PC-3 (cell line): Measurements from ENCODE around the gene XIRP2. TPM values are rescaled to one million over a fixed set of nuclear protein-coding genes. Genes with fewer than 3 reads are reported as not detected.

ENCODE experiments used
- ATAC-seq: fragments of 200-7000 bp; cut with Tn5 transposase; 2 replicates; pipeline ENCODE4 v1.9.1; 2020; ENCODE audit warnings: mild to moderate bottlenecking, moderate library complexity
- BruUV-seq: library from RNA; stranded (reverse); fragments of 400-500 nt; replicated peaks from 2 replicates; lab custom pipeline; 2021; lab: Mats Ljungman, UMichigan
- CTCF ChIA-PET: fragments of 300-600 bp; sonication (Branson Sonifier 250); formaldehyde crosslinking; loops from one replicate; lab custom pipeline; 2022; ENCODE audit warnings: antibody characterized with exemption; lab: Charles Lee
- POLR2A ChIA-PET: fragments of 300-600 bp; sonication (Branson Sonifier 250); formaldehyde crosslinking; loops from one replicate; lab custom pipeline; 2022; ENCODE audit warnings: antibody characterized with exemption; ENCODE audit not compliant: unreplicated experiment; lab: Charles Lee
- DNase-seq: peaks from one replicate; pipeline ENCODE4 v3.0.0-alpha.2; 2015
- H2AFZ ChIP-seq: fragments of 300-600 bp; sonication (generic); 2 replicates; pipeline ENCODE4 v1.6.0; 2016; ENCODE audit warnings: antibody characterized with exemption, low read length
- H3F3A ChIP-seq: fragments of 300-600 bp; sonication (generic); one replicate; pipeline ENCODE4 v1.6.0; 2017; ENCODE audit warnings: antibody characterized with exemption, low read length, control low read depth, mild to moderate bottlenecking; ENCODE audit not compliant: unreplicated experiment
- H3K27ac ChIP-seq: fragments of 300-600 bp; sonication (generic); 2 replicates; pipeline ENCODE4 v1.5.1; 2016; ENCODE audit warnings: mild to moderate bottlenecking, low read length
- H3K27me3 ChIP-seq: fragments of 300-600 bp; sonication (generic); 2 replicates; pipeline ENCODE4 v1.6.1; 2016; ENCODE audit warnings: low read length, mixed read lengths
- H3K36me3 ChIP-seq: fragments of 300-600 bp; sonication (generic); 2 replicates; pipeline ENCODE4 v1.6.1; 2016; ENCODE audit warnings: low read depth, mixed run types, low read length, mixed read lengths
- H3K4me1 ChIP-seq: fragments of 300-600 bp; sonication (generic); 2 replicates; pipeline ENCODE4 v1.5.1; 2016; ENCODE audit warnings: low read length; ENCODE audit not compliant: insufficient read depth
- H3K4me2 ChIP-seq: fragments of 300-600 bp; sonication (generic); 2 replicates; pipeline ENCODE4 v1.6.0; 2016; ENCODE audit warnings: low read length
- H3K4me3 ChIP-seq: fragments of 300-600 bp; sonication (generic); 2 replicates; pipeline ENCODE4 v1.5.1; 2016; ENCODE audit warnings: mild to moderate bottlenecking, low read length, mixed read lengths
- H3K79me2 ChIP-seq: fragments of 300-600 bp; sonication (generic); 2 replicates; pipeline ENCODE4 v1.6.1; 2017; ENCODE audit warnings: low read length, mixed read lengths
- H3K9ac ChIP-seq: fragments of 300-600 bp; sonication (generic); 2 replicates; pipeline ENCODE4 v1.6.0; 2016; ENCODE audit warnings: mild to moderate bottlenecking, low read length
- H3K9me2 ChIP-seq: fragments of 300-600 bp; sonication (generic); replicated peaks from 2 replicates; pipeline ENCODE4 v1.6.1; 2016; ENCODE audit warnings: mixed run types, low read length, mixed read lengths
- H3K9me3 ChIP-seq: fragments of 300-600 bp; sonication (generic); 2 replicates; pipeline ENCODE4 v1.6.1; 2016; ENCODE audit warnings: low read length, mixed read lengths
- H4K20me1 ChIP-seq: fragments of 300-600 bp; sonication (generic); 2 replicates; pipeline ENCODE4 v1.6.1; 2016; ENCODE audit warnings: low read length, mixed read lengths
- CTCF ChIP-seq: fragments of 300-600 bp; sonication (generic); conservative IDR thresholded peaks from 2 replicates; pipeline ENCODE4 v1.5.1; 2017; ENCODE audit warnings: antibody characterized with exemption, low read depth, mild to moderate bottlenecking, low read length
- EZH2 ChIP-seq: fragments of 300-600 bp; sonication (generic); IDR thresholded peaks from one replicate; pipeline ENCODE4 v1.6.1; 2017; ENCODE audit warnings: antibody characterized with exemption, mild to moderate bottlenecking, low read length; ENCODE audit not compliant: unreplicated experiment
- EZH2phosphoT487 ChIP-seq: fragments of 300-600 bp; sonication (generic); IDR thresholded peaks from 2 replicates; pipeline ENCODE4 v1.6.1; 2018; ENCODE audit warnings: mild to moderate bottlenecking, antibody characterized with exemption, low read length, borderline replicate concordance
- intact Hi-C: fragments of 100-400 bp; cut with micrococcal nuclease; formaldehyde crosslinking; loops from 2 replicates; pipeline ENCODE4 v1.9.0; 2023
- total RNA-seq: library from RNA; depleted of rRNA; stranded (reverse); fragments of >200 nt; gene quantifications from 2 replicates; pipeline ENCODE4 v1.2.3, GENCODE V29; 2014

XIRP2 gene
- total RNA-seq, 1 experiment from 2014 or later, result 0.11 TPM

DNA sequence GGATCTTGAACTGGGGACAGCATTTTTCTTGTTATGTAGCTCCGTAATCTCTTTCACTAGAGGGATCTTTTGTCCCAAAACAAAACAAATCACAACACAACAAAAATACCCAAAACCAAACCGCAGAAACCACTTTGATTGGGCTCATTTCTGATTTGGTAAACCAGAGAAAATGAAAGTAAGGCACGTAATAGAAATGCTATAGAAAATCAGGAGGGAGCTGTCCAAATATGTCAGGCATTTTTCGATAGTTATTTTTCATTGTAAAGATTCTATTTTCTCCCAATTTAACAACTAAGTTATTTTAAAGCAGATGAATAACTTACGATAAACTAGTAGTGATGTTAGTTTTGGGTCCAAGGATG lies 406.5 kb downstream of the XIRP2 start:
- intact Hi-C loops, result loop anchor here (2.0 to 5.0 kb wide), 2 partner anchors 167 to 214 kb away; no protein-coding TSS in a partner anchor
- H3K4me2 ChIP-seq, result peak overlapping the region; percentile 90
- H3K36me3 ChIP-seq, result no peaks in the 10 kb centered on the region
- POLR2A ChIA-PET, result interaction anchor here (0.7 kb wide), 2 partner anchors 77 to 1849 kb away, joined by 4 to 5 read pairs; no protein-coding TSS in a partner anchor
- peaks cover 8% of the 10 kb centered on the region; the same call in 1 of the 2 replicates for H3K4me1 ChIP-seq
- H3K27me3 ChIP-seq, result no peaks in the 10 kb centered on the region
- H3K27ac ChIP-seq, result no peak overlapping the region
- BruUV-seq, result no TSS peak
- H2AFZ ChIP-seq, result no peak overlapping the region
- CTCF ChIA-PET, result interaction anchor here (0.6 to 0.7 kb wide), 2 partner anchors 186 to 210 kb away, joined by 3 to 7 read pairs; no protein-coding TSS in a partner anchor
- H4K20me1 ChIP-seq, result no peaks in the 10 kb centered on the region
- H3K9ac ChIP-seq, result no peak overlapping the region
- TF ChIP-seq EZH2phosphoT487 (no peak), CTCF (no peak), EZH2 (no peak)
- H3K9me2 ChIP-seq, result no peaks in the 10 kb centered on the region
- peak overlapping the region; percentile 62 for H3K4me3 ChIP-seq
- no peaks in the 10 kb centered on the region for H3F3A ChIP-seq
- ATAC-seq (no peak), DNase-seq (peak; percentile 21)
- H3K79me2 ChIP-seq, result no peaks in the 10 kb centered on the region
- no peaks in the 10 kb centered on the region for H3K9me3 ChIP-seq

GRCh38 chr2:167297292-167297691 lies 409.0 kb downstream of the XIRP2 start:
- H3K27me3 ChIP-seq, result no peaks in the 10 kb centered on the region
- no peaks in the 10 kb centered on the region for H3K36me3 ChIP-seq
- no peak overlapping the region for H3K27ac ChIP-seq
- no peak overlapping the region for H3K9ac ChIP-seq
- no TSS peak for BruUV-seq
- POLR2A ChIA-PET, result no interaction called here
- intact Hi-C loops, result no loop called here
- H3K4me1 ChIP-seq, result 0 out of 2 replicates have a peak, but pooled peaks cover 3% of the 10 kb centered on the region
- DNase-seq (no peak), ATAC-seq (no peak)
- no peaks in the 10 kb centered on the region for H3K79me2 ChIP-seq
- TF ChIP-seq EZH2phosphoT487 (no peak), EZH2 (no peak), CTCF (no peak)
- no peaks in the 10 kb centered on the region for H3F3A ChIP-seq
- no peak overlapping the region for H3K4me2 ChIP-seq
- CTCF ChIA-PET, result no interaction called here
- H4K20me1 ChIP-seq, result no peaks in the 10 kb centered on the region
- no peak overlapping the region for H2AFZ ChIP-seq
- H3K9me3 ChIP-seq, result no peaks in the 10 kb centered on the region
- H3K9me2 ChIP-seq, result no peaks in the 10 kb centered on the region
- H3K4me3 ChIP-seq, result no peak overlapping the region

GRCh38 chr2:167298017-167298416 lies 409.7 kb downstream of the XIRP2 start:
- no peak overlapping the region for H3K27ac ChIP-seq
- H3F3A ChIP-seq, result no peaks in the 10 kb centered on the region
- CTCF ChIA-PET, result no interaction called here
- no peak for DNase-seq
- no peaks in the 10 kb centered on the region for H4K20me1 ChIP-seq
- intact Hi-C loops, result no loop called here
- no peak for ATAC-seq
- H3K27me3 ChIP-seq, result no peaks in the 10 kb centered on the region
- no peaks in the 10 kb centered on the region for H3K9me2 ChIP-seq
- H3K9me3 ChIP-seq, result no peaks in the 10 kb centered on the region
- H2AFZ ChIP-seq, result no peak overlapping the region
- 0 out of 2 replicates have a peak, but pooled peaks cover 3% of the 10 kb centered on the region for H3K4me1 ChIP-seq
- H3K4me2 ChIP-seq, result no peak overlapping the region
- no peak for TF ChIP-seq EZH2phosphoT487
- no peak for TF ChIP-seq CTCF
- no peak for TF ChIP-seq EZH2
- no peaks in the 10 kb centered on the region for H3K79me2 ChIP-seq
- BruUV-seq, result no TSS peak
- POLR2A ChIA-PET, result interaction anchor here (0.8 kb wide), 1 partner anchor 433 kb away, joined by 10 read pairs; no protein-coding TSS in a partner anchor
- no peak overlapping the region for H3K9ac ChIP-seq
- no peaks in the 10 kb centered on the region for H3K36me3 ChIP-seq
- no peak overlapping the region for H3K4me3 ChIP-seq
